C4-2B (cell line): ENCODE results near the gene SLC29A3.

Source experiments
- H3K27ac ChIP-seq: fragments of 450-650 bp; 2 replicates; pipeline ENCODE4 v1.5.1; 2017
- CTCF ChIP-seq: fragments of 450-650 bp; conservative IDR thresholded peaks from 2 replicates; pipeline ENCODE4 v1.5.1; 2017; ENCODE audit warnings: mild to moderate bottlenecking
- ZFX ChIP-seq: fragments of 450-650 bp; IDR thresholded peaks from 2 replicates; pipeline ENCODE4 v1.6.1; 2017

Gene SLC29A3

DNA sequence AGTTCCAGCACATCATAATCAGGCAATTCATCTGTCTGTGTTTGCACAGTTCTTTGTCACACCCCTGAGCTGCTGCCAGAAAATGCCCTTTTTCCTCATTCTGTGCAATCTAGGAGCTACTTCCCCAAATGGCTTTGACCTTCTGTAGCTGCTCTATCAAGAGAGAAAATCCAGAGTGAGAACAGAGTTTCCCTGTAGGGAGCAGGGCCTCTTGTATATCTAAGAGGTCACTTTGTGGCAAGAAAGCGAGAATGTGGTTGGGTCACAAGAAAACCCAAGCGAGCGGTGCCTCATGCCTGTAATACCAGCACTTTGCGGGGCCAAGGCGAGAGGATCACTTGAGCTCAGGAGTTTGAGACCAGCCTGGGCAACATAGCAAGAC is 24.3 kb downstream of the SLC29A3 start:
- no peak for TF ChIP-seq CTCF
- TF ChIP-seq ZFX, result no peak
- H3K27ac ChIP-seq, result no peak overlapping the region

- TF ChIP-seq ZFX, result no peak
- no peak for TF ChIP-seq CTCF
- H3K27ac ChIP-seq, result no peak overlapping the region
Observed at GRCh38 chr10:71344154-71344925, 25.3 kb downstream of the SLC29A3 start.

GRCh38 chr10:71344993-71345480 is 26.0 kb downstream of the SLC29A3 start:
- TF ChIP-seq CTCF, result no peak
- TF ChIP-seq ZFX, result no peak
- H3K27ac ChIP-seq, result no peak overlapping the region

- TF ChIP-seq CTCF (no peak), ZFX (no peak)
- no peak overlapping the region for H3K27ac ChIP-seq
Observed at GRCh38 chr10:71345694-71346093, 26.6 kb downstream of the SLC29A3 start.

- H3K27ac ChIP-seq, result no peak overlapping the region
- no peak for TF ChIP-seq ZFX
- TF ChIP-seq CTCF, result no peak
Observed at GRCh38 chr10:71346731-71347130, 27.7 kb downstream of the SLC29A3 start.

DNA sequence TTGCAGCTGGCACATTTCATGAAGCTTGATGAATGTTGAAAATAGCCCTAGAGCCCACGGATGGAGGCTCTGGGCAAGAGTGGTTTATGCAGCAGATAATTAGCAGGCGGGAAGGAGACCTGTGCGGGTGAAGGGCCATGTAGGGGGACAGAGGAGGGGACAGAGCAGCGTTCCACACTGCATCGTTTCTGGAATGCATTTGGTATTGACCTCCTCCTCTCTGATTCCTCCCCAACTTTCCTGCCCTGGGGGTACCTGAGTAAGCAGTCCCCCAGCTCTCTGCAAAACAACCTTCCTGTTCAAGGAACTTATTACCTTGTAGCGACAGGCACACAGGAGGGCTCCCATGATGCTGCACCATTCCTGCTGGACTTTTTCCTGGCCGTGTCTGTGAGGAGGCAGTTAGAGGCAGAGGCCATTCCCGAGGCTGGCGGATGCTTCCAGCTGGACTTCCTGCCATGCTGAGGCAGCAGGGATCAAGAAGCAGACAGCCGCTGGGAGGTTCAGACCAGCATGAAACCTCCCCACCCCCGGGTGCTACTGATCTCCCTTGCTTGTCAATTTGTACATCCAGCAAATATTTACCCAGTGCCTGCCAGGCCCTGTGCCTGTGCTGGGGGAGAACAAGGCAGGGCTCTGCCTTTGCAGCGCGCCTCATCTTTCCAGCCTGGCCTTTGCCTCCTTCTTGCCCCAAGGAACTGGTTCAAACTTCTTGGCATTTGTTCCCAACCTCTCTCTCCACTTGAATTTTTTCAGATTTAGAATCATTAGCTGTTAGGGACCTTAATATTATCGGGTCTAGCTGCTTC is 28.7 kb downstream of the SLC29A3 start:
- H3K27ac ChIP-seq, result peak overlapping the region; percentile 47
- TF ChIP-seq CTCF, result no peak
- TF ChIP-seq ZFX, result no peak

DNA sequence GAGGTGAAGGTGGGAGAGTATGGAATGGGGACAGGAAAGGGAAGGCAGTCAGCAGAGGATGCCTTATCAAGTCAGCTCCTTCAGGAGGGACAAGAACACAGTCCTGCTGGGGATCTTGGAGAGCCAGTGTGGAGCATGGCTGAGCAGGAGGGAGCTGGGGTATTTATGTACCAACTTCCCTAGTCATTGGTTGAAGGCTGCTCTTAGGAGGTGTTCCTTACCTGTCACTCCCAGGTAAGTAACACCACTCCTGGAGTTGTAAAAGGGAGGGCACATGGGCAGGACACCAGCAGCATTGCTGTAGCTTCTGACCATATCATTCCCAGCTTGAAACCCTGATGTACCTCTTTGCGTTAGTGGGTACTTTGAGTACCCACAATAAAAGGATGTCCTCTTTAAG is 29.8 kb downstream of the SLC29A3 start:
- H3K27ac ChIP-seq, result peak overlapping the region; percentile 47; the same call in 1 of the 2 replicates
- TF ChIP-seq ZFX, result no peak
- TF ChIP-seq CTCF, result no peak
